ENCODE results near the gene LRRC4B. TPM values are rescaled to one million over a fixed set of nuclear protein-coding genes. Genes with fewer than 3 reads are reported as not detected.
A peak's percentile ranks its signal among the peaks of the same experiment; 100 is the strongest.
"Not testable (repeated sequence)": the region's sequence is repeated elsewhere in the genome, so short reads cannot be mapped to it uniquely, and the experiment has no call there.

Gene LRRC4B, protein sequence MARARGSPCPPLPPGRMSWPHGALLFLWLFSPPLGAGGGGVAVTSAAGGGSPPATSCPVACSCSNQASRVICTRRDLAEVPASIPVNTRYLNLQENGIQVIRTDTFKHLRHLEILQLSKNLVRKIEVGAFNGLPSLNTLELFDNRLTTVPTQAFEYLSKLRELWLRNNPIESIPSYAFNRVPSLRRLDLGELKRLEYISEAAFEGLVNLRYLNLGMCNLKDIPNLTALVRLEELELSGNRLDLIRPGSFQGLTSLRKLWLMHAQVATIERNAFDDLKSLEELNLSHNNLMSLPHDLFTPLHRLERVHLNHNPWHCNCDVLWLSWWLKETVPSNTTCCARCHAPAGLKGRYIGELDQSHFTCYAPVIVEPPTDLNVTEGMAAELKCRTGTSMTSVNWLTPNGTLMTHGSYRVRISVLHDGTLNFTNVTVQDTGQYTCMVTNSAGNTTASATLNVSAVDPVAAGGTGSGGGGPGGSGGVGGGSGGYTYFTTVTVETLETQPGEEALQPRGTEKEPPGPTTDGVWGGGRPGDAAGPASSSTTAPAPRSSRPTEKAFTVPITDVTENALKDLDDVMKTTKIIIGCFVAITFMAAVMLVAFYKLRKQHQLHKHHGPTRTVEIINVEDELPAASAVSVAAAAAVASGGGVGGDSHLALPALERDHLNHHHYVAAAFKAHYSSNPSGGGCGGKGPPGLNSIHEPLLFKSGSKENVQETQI
- total RNA-seq: 78.3 TPM

DNA sequence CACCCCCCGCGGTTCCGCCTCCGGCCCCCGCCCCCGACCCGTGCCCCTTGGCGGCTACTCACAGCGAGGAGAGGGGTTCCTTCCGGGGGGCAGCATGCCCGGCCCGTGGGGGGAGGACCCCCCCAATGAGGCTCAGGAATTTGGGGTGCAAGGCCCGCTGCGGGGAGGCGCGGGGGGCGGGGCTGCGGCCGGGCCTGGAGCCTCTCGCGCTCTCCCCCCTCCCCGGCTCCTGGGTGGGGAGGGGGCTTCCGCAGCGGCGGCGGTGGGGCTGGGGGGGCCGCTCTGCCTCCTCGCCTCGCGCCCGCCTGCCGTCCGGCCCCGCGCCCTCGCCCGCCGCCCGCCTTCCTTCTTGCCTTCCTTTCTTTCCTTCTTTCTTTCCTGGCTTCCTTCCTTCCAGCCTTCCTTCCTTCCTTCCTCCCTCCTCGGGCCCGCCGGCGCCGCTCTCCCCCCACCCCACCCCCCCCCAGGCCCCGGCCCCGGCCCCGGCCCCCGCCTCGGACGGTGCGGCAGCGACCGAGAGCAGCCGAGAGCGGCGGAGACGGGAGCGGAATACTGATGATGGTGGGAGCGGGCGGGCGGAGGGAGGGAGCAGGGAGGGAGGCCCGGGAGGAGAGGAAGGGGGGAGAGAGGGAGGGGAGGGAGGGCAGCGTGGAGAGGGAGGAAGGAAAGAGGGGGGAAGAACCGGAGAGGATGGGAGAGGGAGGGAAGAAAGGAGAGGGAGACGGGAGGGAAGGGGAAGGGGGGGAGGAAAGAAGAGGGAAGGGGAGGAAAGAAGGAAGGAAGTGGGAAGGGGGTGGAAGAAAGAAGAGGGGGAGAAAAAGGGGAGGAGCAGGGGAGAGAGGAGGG lies at the start of gene LRRC4B:
Gene LRRC4B (minus strand): TSS at position 554 of the 846 bp plus-strand sequence. CDS start 19,597 bp downstream, outside the sequence.
- FAIRE-seq (no peak), DNase-seq (ENCODE audit: low spot score in 2 of 2) (peak; percentile 78 to 83)

DNA sequence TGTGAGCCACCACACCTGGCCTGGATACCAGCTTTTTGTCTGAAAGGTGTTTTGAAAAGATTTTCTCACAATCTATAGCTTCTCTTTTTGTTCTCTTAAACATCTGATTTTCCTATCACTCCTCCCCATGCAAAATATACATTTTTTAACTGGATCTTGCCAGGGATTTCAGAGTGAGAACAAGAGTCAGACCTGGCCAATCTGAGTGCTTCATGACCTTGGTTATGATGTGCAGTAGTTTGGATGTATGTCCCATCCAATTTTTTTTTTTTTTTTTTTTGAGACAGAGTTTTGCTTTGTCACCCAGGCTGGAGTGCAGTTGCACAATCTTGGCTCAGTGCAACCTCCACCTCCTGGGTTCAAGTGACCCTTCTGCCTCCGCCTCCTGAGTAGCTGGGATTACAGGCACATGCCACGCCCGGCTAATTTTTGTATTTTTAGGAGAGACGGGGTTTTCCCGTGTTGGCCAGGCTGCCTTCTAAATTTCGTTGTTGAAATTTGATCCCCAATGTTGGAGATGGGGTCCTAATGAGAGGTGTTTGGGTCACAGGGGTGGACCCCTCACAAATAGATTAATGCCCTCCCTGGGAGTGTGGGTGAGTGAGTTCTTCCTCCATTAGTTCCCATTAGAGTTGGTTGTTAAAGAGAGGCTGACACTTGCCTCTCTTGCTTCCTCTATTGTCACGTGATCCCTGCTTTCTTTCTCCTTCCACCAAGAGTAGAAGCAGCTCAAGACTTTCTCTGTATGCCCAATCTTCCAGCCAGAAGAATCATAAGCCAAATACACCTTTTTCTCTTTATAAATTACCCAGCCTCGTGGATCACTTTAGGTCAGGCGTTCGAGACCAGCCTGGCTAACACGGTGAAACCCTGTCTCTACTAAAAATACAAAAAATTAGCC lies 44.5 kb upstream of the LRRC4B start:
- not testable (repeated sequence) for DNase-seq (ENCODE audit: low spot score in 2 of 2); FAIRE-seq

DNA sequence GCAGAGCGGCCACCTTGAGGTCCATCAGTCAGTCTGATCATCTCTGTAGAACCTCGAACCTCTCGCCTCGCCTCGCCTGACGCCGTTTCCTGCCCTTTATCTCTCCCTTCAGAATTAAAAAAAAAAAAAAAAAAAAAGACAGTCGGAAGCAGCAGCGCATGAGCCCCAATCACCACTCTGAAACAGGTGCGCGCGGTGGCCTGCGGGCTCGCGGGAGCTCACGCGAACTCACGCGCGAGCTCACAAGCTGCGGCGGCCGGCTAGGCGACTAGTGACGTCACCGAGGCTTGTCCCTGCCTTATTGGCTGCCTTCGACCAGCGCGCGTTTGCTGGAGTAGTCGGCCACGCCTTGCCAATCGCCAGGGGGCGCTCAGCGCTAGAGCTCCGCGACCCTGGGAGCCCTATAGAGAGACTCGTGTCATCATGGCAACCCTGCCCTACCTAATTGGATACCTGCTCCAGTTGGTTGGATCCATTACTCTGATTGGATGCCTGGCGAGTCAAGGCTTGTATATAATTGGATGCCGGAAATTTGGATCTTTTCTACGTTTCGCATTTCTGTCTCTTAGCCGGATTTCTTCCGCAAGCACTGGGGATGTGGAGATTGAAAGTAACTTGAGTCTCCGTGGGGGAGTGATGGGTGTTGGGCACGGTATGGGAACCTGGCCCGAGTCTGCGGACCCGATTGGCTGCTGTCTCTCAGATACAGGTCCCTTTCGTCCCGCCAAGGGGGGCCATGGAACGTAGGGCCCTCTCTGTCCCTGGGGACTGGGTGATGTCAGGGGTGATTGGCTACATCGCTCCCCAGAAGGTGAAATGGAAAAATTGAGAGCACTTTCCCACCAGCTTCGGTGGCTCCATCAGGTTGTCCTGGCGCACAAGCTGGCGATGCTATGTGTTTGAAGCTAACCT lies 39.9 kb upstream of the LRRC4B start:
- DNase-seq (ENCODE audit: low spot score in 2 of 2): peak; percentile 87 to 93
- FAIRE-seq: no peak

DNA sequence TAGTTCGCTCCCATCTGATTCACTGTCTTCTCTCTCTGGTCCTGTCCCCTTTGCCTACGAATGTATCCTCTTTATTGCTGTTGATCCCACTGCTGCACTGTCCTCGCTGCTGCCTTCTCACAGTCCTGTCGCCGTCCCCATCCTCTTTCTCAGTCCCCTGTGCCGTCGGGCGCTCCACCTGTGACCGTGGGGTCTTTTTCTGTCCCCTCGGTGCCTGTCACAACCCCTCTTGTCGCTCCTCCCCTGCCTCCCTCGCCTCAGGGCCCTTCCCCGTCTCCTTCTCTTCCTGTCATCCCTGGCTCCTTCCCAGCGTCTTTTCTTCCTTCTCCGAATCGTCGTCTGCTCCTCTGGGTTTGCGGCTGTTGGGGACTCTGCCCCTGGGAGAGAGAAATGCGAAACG lies 39.2 kb upstream of the LRRC4B start:
- DNase-seq (ENCODE audit: low spot score in 2 of 2): no peak
- no peak for FAIRE-seq

DNA sequence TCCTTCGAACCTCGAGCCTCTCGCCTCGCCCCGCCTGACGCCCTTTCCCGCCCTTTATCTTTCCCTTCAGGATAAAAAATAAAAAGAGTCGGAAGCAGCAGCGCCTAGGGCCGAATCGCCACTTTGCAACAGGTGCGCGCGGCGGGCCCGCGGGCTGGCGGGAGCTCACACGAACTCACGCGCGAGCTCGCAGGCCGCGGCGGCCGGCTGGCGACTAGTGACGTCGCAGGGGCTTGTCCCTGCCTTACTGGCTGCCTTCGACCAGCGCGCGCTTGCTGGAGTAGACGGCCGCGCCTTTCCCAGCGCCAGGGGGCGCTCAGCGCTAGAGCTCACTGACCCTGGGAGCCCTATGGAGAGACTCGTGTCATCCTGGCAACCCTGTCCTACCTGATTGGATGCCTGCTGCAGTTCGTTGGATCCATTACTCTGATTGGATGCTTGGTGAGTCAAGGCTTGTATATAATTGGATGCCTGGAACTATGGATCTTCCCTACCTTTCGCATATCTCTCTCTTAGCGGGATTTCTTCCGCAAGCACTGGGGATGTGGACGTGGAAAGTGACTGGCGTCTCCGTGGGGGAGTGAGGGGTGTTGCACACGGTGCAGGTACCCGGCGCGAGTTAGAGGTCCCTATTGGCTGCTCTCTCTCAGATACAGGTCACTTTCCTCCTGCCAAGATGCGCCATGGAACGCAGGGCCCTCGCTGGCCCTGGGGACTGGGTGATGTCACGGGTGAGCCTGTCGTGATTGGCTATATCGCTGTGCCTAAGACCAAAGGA lies 38.0 kb upstream of the LRRC4B start:
- DNase-seq (ENCODE audit: low spot score in 2 of 2); FAIRE-seq: not testable (repeated sequence)

DNA sequence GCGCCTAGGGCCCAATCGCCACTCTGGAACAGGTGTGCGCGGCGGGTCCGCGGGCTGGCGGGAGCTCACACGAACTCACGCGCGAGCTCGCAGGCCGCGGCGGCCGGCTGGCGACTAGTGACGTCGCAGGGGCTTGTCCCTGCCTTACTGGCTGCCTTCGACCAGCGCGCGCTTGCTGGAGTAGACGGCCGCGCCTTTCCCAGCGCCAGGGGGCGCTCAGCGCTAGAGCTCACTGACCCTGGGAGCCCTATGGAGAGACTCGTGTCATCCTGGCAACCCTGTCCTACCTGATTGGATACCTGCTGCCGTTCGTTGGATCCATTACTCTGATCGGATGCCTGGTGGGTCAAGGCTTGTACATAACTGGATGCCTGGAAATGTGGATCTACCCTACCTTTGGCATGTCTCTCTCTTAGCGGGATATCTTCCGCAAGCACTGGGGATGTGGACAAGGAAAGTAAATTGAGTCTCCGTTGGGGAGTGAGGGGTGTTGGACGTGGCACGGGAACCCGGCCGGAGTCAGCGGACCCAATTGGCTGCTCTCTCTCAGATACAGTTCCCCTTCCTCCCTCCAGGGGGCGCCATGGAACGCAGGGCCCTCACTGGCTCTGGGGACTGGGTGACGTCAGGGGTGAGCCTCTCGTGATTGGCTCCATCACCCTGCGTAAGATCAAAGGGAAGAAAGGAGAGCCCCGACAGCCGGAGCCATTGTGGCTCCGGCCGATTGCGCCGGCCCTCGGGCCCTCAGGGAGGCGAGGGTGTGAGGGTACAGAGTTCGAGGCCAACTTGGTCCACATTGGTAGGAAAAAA lies 36.2 kb upstream of the LRRC4B start:
- not testable (repeated sequence) for FAIRE-seq; DNase-seq (ENCODE audit: low spot score in 2 of 2)

DNA sequence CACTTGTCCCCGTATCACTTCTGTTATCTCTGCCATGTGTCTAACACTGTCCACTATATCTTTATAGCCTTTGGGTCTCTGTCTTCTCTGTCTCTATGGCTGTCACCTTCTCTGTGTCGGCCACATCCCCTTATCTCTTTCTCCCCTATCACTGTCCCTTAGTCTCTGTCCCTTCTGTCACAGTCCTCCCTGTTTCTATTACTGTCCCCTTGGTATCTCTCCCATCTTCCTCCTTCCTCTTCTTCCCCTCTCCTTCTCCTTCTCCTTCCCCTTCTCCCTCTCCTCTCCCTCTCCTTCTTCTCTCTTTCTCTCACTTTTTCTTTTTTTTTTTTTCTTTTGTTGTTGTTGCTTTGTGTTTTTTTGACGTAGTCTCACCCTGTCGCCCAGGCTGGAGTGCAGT lies 34.7 kb upstream of the LRRC4B start:
- FAIRE-seq (no peak), DNase-seq (ENCODE audit: low spot score in 2 of 2) (no peak)

DNA sequence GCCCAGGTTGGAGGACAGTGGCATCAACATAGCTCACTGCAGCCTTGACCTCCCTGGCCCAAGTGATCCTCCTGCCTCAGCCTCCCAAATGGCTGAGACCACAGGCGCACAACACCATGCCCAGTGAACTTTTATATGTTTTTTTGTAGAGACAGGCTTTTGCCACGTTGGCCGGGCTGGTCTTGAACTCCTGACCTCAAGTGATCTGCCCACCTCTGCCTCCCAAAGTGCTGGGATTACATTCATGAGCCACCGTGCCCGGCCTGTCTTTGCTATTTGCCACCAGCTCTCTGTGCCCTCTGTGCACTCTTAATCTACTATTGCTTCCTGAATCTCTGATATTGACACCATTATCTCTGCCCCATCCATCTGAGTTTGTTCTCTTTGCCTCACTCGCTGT lies 34.3 kb upstream of the LRRC4B start:
- DNase-seq (ENCODE audit: low spot score in 2 of 2) (no peak), FAIRE-seq (no peak)

DNA sequence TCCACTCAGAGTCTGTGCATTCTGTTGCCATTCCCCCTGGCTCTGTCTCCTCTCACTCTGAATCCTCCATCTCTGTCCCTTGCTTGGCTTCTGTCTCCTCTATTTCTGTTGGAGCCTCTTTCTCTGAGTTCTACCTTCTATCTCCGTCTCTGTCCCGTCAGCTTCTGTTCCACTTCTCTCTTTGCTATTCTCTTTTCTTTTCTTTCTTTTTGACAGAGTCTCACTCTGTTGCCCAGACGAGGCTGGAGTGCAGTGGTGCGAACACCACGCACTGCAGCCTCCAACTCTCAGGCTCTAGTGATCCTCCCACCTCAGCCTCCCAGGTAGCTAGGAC lies 33.8 kb upstream of the LRRC4B start:
- DNase-seq (ENCODE audit: low spot score in 2 of 2): no peak
- FAIRE-seq: no peak

DNA sequence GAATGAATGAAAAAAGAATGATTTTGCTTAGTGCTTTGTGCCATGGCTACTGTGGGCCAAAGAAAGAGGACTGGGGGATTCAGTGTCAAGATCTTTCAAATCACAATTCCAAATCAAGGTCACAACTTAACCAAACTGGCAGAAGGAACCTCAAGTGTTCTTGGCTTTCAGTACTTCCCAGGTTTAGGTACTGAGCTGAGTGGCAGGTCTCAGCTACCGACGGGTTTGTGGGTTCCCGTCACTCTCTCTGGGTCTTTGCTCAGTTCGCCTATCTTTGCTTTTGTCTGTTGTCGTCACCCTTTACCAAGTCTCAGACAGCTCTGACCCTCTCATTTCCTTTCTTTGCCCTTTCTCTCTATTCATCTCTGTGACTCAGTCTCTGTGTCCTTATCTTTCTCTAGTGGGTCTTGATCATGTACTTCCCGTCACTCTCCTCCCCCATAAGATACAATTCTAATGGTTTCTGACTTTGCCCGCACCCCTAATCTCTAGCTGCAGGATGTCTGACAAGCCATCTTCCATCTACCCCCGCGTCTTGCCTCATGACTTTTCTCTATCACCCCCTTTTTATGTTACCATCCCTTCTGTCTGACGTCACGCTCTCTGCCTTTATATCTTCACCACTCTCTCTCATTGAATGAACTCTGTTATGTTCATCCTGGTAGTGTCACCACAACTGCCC lies 33.3 kb upstream of the LRRC4B start:
- no peak for FAIRE-seq
- DNase-seq (ENCODE audit: low spot score in 2 of 2): no peak

DNA sequence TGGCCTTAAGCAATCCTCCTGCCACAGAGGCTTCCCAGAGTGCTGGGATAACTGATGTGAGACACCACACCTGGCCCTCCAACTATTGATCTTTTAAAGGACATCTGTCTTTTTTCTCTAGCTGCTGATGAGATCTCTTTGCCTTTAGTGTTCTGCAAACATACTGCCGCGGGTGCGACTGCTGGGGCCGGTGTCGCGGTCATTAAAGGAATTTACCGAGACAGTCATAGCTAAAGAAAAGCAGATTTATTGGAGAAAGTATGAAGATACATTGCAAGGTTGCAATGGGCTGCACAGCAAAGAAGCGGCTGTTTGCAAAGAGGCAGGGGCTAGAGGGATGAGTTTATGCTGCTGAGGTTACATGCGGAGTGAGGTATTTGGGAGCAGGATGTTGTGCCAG lies 31.2 kb upstream of the LRRC4B start:
- no peak for FAIRE-seq

DNA sequence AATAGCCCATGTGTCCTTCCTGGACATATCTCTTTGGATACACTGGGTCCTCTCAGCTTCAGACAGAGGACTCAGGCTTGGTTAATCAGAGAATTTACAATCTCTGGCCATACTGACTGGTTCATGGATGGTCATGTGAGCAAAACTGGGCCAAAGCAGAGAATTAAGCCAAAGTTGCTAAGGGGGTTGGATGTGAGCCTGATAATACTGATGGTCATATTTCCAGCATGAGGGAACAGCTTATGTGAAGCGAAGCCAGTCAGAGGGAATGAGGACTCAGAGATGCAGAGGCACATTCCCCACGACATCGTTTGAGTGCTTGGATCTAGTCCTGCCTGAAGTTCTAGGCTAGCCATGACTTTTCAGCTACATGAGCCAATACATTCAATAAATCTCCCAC lies 22.0 kb upstream of the LRRC4B start:
- FAIRE-seq: no peak
- no peak for DNase-seq (ENCODE audit: low spot score in 2 of 2)

More for the DNA sequence above, 31.2 kb upstream of the LRRC4B start:
- DNase-seq (ENCODE audit: low spot score in 2 of 2): no peak

DNA sequence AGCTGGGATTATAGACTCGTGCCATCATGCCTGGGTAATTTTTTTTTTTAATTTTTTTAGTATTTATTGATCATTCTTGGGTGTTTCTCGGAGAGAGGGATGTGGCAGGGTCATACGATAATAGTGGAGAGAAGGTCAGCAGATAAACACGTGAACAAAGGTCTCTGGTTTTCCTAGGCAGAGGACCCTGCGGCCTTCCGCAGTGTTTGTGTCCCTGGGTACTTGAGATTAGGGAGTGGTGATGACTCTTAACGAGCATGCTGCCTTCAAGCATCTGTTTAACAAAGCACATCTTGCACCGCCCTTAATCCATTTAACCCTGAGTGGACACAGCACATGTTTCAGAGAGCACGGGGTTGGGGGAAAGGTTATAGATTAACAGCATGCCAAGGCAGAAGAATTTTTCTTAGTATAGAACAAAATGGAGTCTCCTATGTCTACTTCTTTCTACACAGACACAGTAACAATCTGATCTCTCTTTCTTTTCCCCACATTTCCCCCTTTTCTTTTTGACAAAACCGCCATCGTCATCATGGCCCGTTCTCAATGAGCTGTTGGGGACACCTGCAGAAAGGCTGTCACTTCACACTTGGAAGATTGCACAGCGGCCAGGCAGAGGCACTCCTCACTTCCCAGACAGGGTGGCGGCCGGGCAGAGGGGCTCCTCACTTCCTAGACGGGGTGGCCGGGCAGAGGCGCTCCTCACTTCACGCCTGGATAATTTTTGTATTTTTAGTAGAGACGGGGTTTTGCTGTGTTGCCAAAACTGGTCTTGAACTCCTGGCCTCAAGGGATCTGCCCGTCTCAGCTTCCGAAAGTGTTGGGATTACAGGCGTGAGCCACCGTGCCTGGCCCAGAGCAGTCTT lies 13.8 kb upstream of the LRRC4B start:
- not testable (repeated sequence) for DNase-seq (ENCODE audit: low spot score in 2 of 2); FAIRE-seq

DNA sequence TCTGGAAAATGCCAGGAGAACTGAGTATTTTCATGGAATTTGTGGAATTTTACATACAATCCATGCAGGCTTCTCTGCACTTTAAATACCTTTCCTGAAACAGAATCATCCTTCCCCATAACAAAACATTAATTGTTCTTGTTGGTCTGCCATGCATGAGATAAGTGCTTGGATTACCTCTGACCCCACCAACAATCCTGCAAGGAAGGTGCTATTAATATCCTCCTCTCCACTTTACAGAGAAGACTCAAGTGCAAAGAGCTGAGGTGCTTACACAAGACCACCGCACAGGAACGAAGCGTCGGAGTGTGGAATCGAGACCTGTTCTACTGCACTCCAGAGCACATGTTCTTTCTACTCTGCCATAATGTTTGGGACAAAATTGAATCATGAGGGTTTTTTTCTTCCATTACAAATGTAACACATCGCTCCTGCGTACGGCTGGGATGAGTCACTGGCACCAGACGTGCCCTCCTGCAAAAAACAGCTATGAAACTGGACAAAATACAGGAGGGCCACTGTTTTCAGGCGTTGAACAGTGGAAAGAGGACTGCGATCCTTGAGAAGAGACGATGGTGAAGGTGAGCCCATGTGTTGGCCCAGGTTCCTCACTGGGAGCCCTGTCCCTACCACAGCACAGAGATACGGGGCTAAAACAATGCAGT lies 12.9 kb upstream of the LRRC4B start:
- DNase-seq (ENCODE audit: low spot score in 2 of 2) (no peak), FAIRE-seq (no peak)

DNA sequence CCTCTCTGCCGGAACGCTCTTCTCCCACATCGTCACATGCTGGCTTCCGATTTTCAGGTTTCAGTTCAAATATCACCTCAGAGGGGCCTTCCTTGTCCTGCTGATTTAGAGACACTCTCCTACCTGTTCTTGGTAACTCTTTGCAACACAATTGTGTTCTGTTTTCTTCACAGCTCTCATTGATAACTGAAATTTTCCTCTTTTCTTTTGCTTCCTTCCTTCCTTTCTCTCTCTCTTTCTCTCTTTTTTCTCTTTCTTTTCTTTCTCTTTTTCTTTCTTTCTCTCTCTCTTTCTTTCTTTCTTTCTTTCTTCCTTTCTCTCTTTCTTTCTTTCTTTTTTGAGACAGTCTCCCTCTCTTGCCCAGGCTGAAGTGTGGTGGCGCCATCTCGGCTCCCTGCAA lies 12.0 kb upstream of the LRRC4B start:
- no peak for FAIRE-seq
- no peak for DNase-seq (ENCODE audit: low spot score in 2 of 2)

All from frontal cortex (tissue), 4 donors.